UCSD-AML1 (cell line): ENCODE results near the gene MACROD2.

Source experiments
- DNase-seq: peaks from one replicate; lab custom pipeline; 2025; ENCODE audit not compliant: unreplicated experiment; lab: John Stamatoyannopoulos, UW

MACROD2 gene

GRCh38 chr20:15296422-15296821 is 1301.1 kb downstream of the MACROD2 start:
- no peak for DNase-seq

DNA sequence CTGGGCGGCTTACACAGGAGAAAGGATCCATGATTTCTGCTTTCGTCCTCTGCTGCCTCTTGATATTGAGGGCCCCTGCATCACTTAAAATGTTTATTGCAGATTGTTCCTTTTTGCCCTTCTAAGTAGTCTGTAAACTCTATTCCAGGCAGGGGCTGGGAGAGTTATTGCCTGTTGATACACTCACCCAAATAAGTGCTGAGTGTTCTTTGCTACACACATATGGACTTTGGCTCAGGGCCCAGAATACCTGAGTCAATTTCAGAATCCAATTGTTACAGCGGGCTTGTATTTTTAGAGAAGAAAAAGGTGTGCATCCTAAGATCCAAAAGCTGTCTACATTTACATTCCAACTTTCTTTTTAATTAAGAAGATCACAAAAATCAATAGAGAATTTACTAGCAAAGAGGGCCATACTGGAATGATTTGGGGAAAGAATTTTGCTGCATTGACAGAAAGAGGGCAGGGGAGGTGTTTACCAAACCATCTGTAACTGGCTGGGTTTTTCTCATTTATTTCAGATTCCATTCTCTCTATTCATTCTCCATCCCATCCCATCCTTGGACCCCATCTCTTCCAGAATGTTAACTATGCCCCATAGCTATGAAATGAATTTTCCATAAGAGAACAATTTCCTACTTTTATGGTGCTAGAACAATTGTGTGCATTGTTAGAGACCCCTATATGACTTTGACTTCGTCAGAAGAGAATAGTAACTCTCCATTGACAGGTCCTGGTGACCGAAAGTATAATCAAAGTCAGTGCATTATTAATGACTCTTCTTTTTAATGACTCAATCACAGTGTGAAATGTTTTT is 1302.0 kb downstream of the MACROD2 start:
- DNase-seq = no peak

GRCh38 chr20:15302075-15302474 is 1306.8 kb downstream of the MACROD2 start:
- no peak for DNase-seq

DNA sequence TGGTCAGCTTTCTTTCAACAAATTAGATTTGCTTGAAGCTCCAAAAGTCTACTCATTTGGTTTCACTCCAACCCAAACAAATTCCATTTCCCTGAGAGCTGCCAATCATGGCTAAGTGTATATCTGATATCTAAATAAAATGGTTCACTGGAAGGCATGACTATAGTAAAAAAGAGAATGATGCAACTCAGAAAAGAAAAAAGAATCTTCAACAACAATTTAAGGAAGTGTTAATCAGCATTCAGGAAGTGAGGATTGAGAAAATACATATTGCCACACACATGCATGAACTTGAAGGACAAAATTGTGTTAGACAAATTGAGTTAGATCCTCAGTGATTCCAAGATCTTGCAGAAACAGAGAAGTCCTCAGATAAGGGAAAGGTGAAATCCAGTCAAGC is 1315.0 kb downstream of the MACROD2 start:
- DNase-seq = no peak

GRCh38 chr20:15316556-15316955 is 1321.2 kb downstream of the MACROD2 start:
- DNase-seq = no peak

GRCh38 chr20:15317546-15318232 is 1322.4 kb downstream of the MACROD2 start:
- DNase-seq = no peak

DNA sequence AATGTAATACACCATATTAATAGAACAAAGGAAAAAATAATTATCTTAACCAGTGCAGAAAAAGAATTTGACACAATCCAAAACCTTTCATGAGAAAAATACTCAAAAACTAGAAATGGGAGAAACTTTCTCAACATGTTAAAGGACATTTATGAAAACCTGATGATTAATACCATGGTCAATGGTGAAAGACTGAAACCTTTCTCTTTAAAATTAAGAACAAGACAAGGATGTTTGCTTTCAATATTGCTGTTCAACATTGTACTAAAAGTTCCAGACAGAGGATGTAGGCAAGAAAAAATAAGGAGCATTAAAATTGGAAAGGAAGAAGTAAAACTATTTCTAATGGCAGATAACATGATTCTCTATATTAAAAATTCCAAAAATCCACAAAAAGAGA is 1323.4 kb downstream of the MACROD2 start:
- no peak for DNase-seq

- no peak for DNase-seq
Observed at GRCh38 chr20:15319439-15319838, 1324.1 kb downstream of the MACROD2 start.

GRCh38 chr20:15320941-15321340 is 1325.6 kb downstream of the MACROD2 start:
- DNase-seq = no peak

DNA sequence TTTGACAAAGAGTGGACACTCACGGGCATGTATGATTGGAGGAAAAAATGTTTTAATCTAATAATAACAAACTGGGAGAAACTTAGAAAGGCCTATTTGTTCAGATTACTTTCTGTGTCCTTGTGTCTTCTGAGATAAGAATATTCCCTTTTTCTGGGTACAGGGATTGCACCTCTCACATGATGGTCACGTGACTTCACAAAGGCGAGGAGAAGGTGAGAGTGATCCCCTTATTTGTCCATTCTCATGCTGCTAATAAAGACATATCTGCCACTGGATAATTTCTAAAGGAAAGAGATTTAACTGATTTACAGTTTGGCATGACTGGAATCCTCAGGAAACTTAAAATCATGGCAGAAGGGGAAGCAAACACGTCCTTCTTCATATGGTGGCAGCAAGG is 1331.8 kb downstream of the MACROD2 start:
- no peak for DNase-seq

DNA sequence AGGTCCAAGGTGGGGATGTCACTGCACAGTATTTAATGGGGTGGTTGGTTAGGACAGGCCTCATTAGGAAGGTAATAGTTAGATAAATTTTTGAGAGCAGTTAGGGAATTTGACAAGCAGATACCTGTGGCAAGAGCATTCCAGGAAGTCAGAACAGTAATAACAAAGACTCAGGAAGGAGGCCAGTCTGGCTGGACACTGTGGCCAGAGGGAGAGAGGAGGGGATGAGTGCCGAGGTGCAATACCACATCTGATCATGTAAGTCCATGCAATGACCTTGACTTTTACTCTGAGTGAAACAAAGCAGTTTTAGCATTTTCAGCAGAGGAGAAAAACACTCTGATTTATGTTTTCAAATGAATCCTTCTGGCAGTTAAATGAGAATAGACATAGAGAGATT is 1332.8 kb downstream of the MACROD2 start:
- no peak for DNase-seq

GRCh38 chr20:15332711-15333160 is 1337.4 kb downstream of the MACROD2 start:
- DNase-seq = no peak

GRCh38 chr20:15333170-15333569 is 1337.9 kb downstream of the MACROD2 start:
- DNase-seq = no peak

- no peak for DNase-seq
Observed at GRCh38 chr20:15336011-15336410, 1340.7 kb downstream of the MACROD2 start.

GRCh38 chr20:15336536-15336935 is 1341.2 kb downstream of the MACROD2 start:
- no peak for DNase-seq

GRCh38 chr20:15339264-15339663 is 1343.9 kb downstream of the MACROD2 start:
- DNase-seq = no peak

DNA sequence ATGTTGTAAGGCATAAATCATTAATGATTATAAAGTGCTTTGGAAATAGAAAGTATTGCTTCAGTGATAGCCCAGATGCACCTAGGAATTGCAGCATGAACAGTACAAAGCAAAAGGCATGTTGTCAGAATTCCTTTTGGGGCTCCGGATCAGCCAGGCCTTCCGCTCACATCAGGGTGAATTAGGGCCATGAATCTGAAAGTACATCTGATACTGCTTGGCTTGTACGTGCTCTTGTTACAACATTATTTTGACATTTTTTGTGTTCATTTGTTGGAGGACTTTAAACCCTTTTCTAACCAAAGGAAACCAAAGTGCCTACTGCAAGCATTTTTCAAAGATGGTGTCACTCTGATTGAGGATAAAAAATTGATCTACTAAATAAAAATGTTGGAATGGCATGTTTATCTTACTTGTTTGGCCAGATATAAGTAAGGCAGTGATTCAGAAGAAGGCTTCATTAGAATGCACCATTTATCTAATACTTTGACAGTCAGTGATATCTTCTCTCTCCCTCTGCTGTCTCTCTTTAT is 1347.7 kb downstream of the MACROD2 start:
- DNase-seq = no peak

DNA sequence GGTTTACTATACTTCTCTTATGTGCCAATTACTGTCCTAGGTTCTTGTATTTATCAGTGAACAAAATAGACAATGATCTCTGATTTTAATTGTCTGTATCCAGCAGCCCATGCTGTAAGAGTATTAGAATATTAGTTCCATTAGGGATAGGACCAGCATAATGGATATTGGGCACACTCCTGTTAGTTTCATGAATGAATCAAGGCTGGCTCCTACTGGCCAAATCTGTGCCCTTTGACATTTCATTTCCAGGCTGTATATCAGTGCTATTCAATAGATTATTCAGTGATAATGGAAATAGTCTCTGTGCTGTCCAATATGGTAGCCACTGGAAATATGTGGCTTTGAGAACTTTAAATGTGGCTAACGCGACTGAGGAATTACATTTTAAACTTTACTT is 1350.0 kb downstream of the MACROD2 start:
- no peak for DNase-seq

GRCh38 chr20:15346657-15347280 is 1351.5 kb downstream of the MACROD2 start:
- DNase-seq = no peak

DNA sequence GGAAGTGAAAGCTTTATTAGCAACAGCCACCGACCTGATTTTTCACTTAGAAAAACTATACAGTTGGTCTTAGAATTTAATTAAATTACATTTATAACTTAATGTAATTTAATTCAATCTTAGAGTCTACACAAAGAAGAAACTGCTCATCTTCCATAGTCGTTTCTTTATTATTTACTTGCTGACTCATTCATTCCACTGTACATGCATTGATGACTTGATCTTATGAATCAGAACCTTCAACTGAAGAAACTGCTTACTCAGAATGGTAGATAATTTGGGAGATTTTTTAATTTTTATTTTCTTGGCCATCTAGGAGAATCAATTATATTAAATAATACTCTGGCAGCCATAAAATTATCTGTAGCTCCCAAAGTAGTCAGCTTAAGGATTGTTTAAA is 1363.7 kb downstream of the MACROD2 start:
- DNase-seq = no peak

GRCh38 chr20:15362849-15363248 is 1367.5 kb downstream of the MACROD2 start:
- no peak for DNase-seq

GRCh38 chr20:15364781-15365180 is 1369.5 kb downstream of the MACROD2 start:
- DNase-seq = no peak
